ENCODE measurements around the gene IRF2BP2.
A peak's percentile ranks its signal among the peaks of the same experiment; 100 is the strongest.

IRF2BP2 gene

GRCh38 chr1:234613128-234613875, 3.3 kb upstream of the IRF2BP2 start:
- Histone ChIP-seq H3K4me3 (ENCODE audit: control insufficient read depth in 1 of 7, extremely low read depth in 1 of 7, insufficient read depth in 4 of 7, low read depth in 2 of 7, low read length in 6 of 7) (peak overlapping the region in 6 of 7 experiments; percentile 13 to 97 (median 40)), H3K4me1 (ENCODE audit: control extremely low read depth in 1 of 4, control insufficient read depth in 4 of 4, insufficient read depth in 4 of 4, low read length in 3 of 4) (peaks cover 29 to 60% (median 54%) of the 10 kb centered on the region in 4 experiments), H3K27me3 (replicated peaks in 2 of 5; ENCODE audit: control insufficient read depth in 4 of 5, insufficient read depth in 5 of 5, low read length in 4 of 5) (no peaks in the 10 kb centered on the region), H3K36me3 (ENCODE audit: control insufficient read depth in 4 of 4, insufficient read depth in 4 of 4, low read length in 3 of 4) (peaks cover 0 to 7% (median 3%) of the 10 kb centered on the region in 4 experiments), H3K9me3 (ENCODE audit: control extremely low read depth in 1 of 5, control insufficient read depth in 4 of 5, insufficient read depth in 2 of 5, low read depth in 1 of 5, low read length in 4 of 5) (no peaks in the 10 kb centered on the region), H3K27ac (ENCODE audit: insufficient read depth in 1 of 2, low read depth in 1 of 2, low read length in 2 of 2, poor library complexity in 1 of 2, severe bottlenecking in 2 of 2) (peak overlapping the region; percentile 91 to 94)
- WGBS (ENCODE audit: insufficient coverage) = 2% methylated on average over 8 of the region's 12 CpGs
- ChIA-PET POLR2A (interaction anchor here (0.6 to 6.4 kb wide), 10 partner anchors 10 to 715 kb away, joined by 3 to 117 read pairs (median 4); partner anchors contain the start of gene GGPS1), CTCF (interaction anchor here (0.9 to 5.1 kb wide), 13 partner anchors 11 to 365 kb away, joined by 3 to 30 read pairs (median 5); no protein-coding TSS in a partner anchor)
- DNase-seq = peak in 2 of 3 donors; percentile 59 to 68

- H3K4me1 ChIP-seq (ENCODE audit: control extremely low read depth in 1 of 4, control insufficient read depth in 4 of 4, insufficient read depth in 4 of 4, low read length in 3 of 4) = peaks cover 29 to 65% (median 55%) of the 10 kb centered on the region in 4 experiments
- POLR2A ChIA-PET = interaction anchor here (0.6 to 6.4 kb wide), 22 partner anchors 9 to 716 kb away, joined by 3 to 117 read pairs (median 3); partner anchors contain the start of gene GGPS1
- peak; percentile 96 to 99 (median 98) for DNase-seq
Measured at GRCh38 chr1:234612352-234613127, 2.6 kb upstream of the IRF2BP2 start.

GRCh38 chr1:234611847-234612351, 1.9 kb upstream of the IRF2BP2 start:
- peaks cover 0 to 21% (median 16%) of the 10 kb centered on the region in 4 experiments for H3K36me3 ChIP-seq (ENCODE audit: control insufficient read depth in 4 of 4, insufficient read depth in 4 of 4, low read length in 3 of 4)
- no peaks in the 10 kb centered on the region for H3K9me3 ChIP-seq (ENCODE audit: control extremely low read depth in 1 of 5, control insufficient read depth in 4 of 5, insufficient read depth in 2 of 5, low read depth in 1 of 5, low read length in 4 of 5)
- H3K27ac ChIP-seq (ENCODE audit: insufficient read depth in 1 of 2, low read depth in 1 of 2, low read length in 2 of 2, poor library complexity in 1 of 2, severe bottlenecking in 2 of 2) = peak overlapping the region; percentile 91 to 94
- CTCF ChIA-PET = interaction anchor here (0.5 to 5.1 kb wide), 29 partner anchors 8 to 472 kb away, joined by 3 to 30 read pairs (median 4); no protein-coding TSS in a partner anchor
- 81% methylated on average over 6 of the region's 7 CpGs for WGBS (ENCODE audit: insufficient coverage)
- H3K4me3 ChIP-seq (ENCODE audit: control insufficient read depth in 1 of 7, extremely low read depth in 1 of 7, insufficient read depth in 4 of 7, low read depth in 2 of 7, low read length in 6 of 7) = peak overlapping the region in 6 of 7 experiments; percentile 29 to 97 (median 52)
- POLR2A ChIA-PET = interaction anchor here (0.6 to 6.4 kb wide), 26 partner anchors 11 to 755 kb away, joined by 3 to 117 read pairs (median 4); partner anchors contain the start of gene TBCE
- no peak for DNase-seq
- H3K4me1 ChIP-seq (ENCODE audit: control extremely low read depth in 1 of 4, control insufficient read depth in 4 of 4, insufficient read depth in 4 of 4, low read length in 3 of 4) = peaks cover 31 to 65% (median 56%) of the 10 kb centered on the region in 4 experiments
- H3K27me3 ChIP-seq (replicated peaks in 2 of 5; ENCODE audit: control insufficient read depth in 4 of 5, insufficient read depth in 5 of 5, low read length in 4 of 5) = no peaks in the 10 kb centered on the region

More at GRCh38 chr1:234612352-234613127, 2.6 kb upstream of the IRF2BP2 start:
- CTCF ChIA-PET = interaction anchor here (0.7 to 5.1 kb wide), 19 partner anchors 12 to 472 kb away, joined by 3 to 30 read pairs (median 4); no protein-coding TSS in a partner anchor
- Histone ChIP-seq H3K36me3 (ENCODE audit: control insufficient read depth in 4 of 4, insufficient read depth in 4 of 4, low read length in 3 of 4) (peaks cover 0 to 14% (median 9%) of the 10 kb centered on the region in 4 experiments), H3K9me3 (ENCODE audit: control extremely low read depth in 1 of 5, control insufficient read depth in 4 of 5, insufficient read depth in 2 of 5, low read depth in 1 of 5, low read length in 4 of 5) (no peaks in the 10 kb centered on the region), H3K27me3 (replicated peaks in 2 of 5; ENCODE audit: control insufficient read depth in 4 of 5, insufficient read depth in 5 of 5, low read length in 4 of 5) (no peaks in the 10 kb centered on the region), H3K27ac (ENCODE audit: insufficient read depth in 1 of 2, low read depth in 1 of 2, low read length in 2 of 2, poor library complexity in 1 of 2, severe bottlenecking in 2 of 2) (peak overlapping the region; percentile 91 to 94), H3K4me3 (ENCODE audit: control insufficient read depth in 1 of 7, extremely low read depth in 1 of 7, insufficient read depth in 4 of 7, low read depth in 2 of 7, low read length in 6 of 7) (peak overlapping the region in 6 of 7 experiments; percentile 29 to 97 (median 52))
- WGBS (ENCODE audit: insufficient coverage) = under 1% methylated on average over 19 of the region's 20 CpGs

GRCh38 chr1:234611225-234611846, 1.4 kb upstream of the IRF2BP2 start:
- no peaks in the 10 kb centered on the region for H3K27me3 ChIP-seq (replicated peaks in 2 of 5; ENCODE audit: control insufficient read depth in 4 of 5, insufficient read depth in 5 of 5, low read length in 4 of 5)
- H3K9me3 ChIP-seq (ENCODE audit: control extremely low read depth in 1 of 5, control insufficient read depth in 4 of 5, insufficient read depth in 2 of 5, low read depth in 1 of 5, low read length in 4 of 5) = no peaks in the 10 kb centered on the region
- ChIA-PET POLR2A (interaction anchor here (0.7 to 6.4 kb wide), 25 partner anchors 11 to 756 kb away, joined by 3 to 117 read pairs (median 4); partner anchors contain the start of gene TBCE), CTCF (interaction anchor here (0.5 to 5.1 kb wide), 24 partner anchors 8 to 473 kb away, joined by 3 to 30 read pairs (median 4); no protein-coding TSS in a partner anchor)
- H3K4me3 ChIP-seq (ENCODE audit: control insufficient read depth in 1 of 7, extremely low read depth in 1 of 7, insufficient read depth in 4 of 7, low read depth in 2 of 7, low read length in 6 of 7) = peak overlapping the region; percentile 16 to 97 (median 53)
- WGBS (ENCODE audit: insufficient coverage) = 5% methylated on average over 19 of the region's 22 CpGs
- peaks cover 1 to 27% (median 21%) of the 10 kb centered on the region in 4 experiments for H3K36me3 ChIP-seq (ENCODE audit: control insufficient read depth in 4 of 4, insufficient read depth in 4 of 4, low read length in 3 of 4)
- H3K4me1 ChIP-seq (ENCODE audit: control extremely low read depth in 1 of 4, control insufficient read depth in 4 of 4, insufficient read depth in 4 of 4, low read length in 3 of 4) = peaks cover 32 to 65% (median 54%) of the 10 kb centered on the region in 4 experiments
- peak overlapping the region; percentile 91 to 94 for H3K27ac ChIP-seq (ENCODE audit: insufficient read depth in 1 of 2, low read depth in 1 of 2, low read length in 2 of 2, poor library complexity in 1 of 2, severe bottlenecking in 2 of 2)
- peak; percentile 90 to 93 (median 92) for DNase-seq

- Histone ChIP-seq H3K4me1 (ENCODE audit: control extremely low read depth in 1 of 4, control insufficient read depth in 4 of 4, insufficient read depth in 4 of 4, low read length in 3 of 4) (peaks cover 32 to 65% (median 56%) of the 10 kb centered on the region in 4 experiments), H3K9me3 (ENCODE audit: control extremely low read depth in 1 of 5, control insufficient read depth in 4 of 5, insufficient read depth in 2 of 5, low read depth in 1 of 5, low read length in 4 of 5) (no peaks in the 10 kb centered on the region), H3K27me3 (replicated peaks in 2 of 5; ENCODE audit: control insufficient read depth in 4 of 5, insufficient read depth in 5 of 5, low read length in 4 of 5) (no peaks in the 10 kb centered on the region), H3K4me3 (ENCODE audit: control insufficient read depth in 1 of 7, extremely low read depth in 1 of 7, insufficient read depth in 4 of 7, low read depth in 2 of 7, low read length in 6 of 7) (peak overlapping the region; percentile 36 to 97 (median 74)), H3K36me3 (ENCODE audit: control insufficient read depth in 4 of 4, insufficient read depth in 4 of 4, low read length in 3 of 4) (peaks cover 2 to 32% (median 24%) of the 10 kb centered on the region in 4 experiments), H3K27ac (ENCODE audit: insufficient read depth in 1 of 2, low read depth in 1 of 2, low read length in 2 of 2, poor library complexity in 1 of 2, severe bottlenecking in 2 of 2) (peak overlapping the region; percentile 91 to 94)
- 0% methylated on average over 30 of the region's 71 CpGs for WGBS (ENCODE audit: insufficient coverage)
- ChIA-PET POLR2A (interaction anchor here (0.7 to 6.4 kb wide), 19 partner anchors 10 to 482 kb away, joined by 3 to 117 read pairs (median 4); no protein-coding TSS in a partner anchor), CTCF (interaction anchor here (0.6 to 5.1 kb wide), 13 partner anchors 9 to 473 kb away, joined by 3 to 30 read pairs (median 4); no protein-coding TSS in a partner anchor)
- DNase-seq = peak; percentile 89 to 94 (median 93)
Measured at GRCh38 chr1:234610666-234611224, 767 bp upstream of the IRF2BP2 start.

All from common myeloid progenitor, CD34-positive (primary cell).